Activated naive CD8-positive, alpha-beta T cell treated with anti-CD3 and anti-CD28 coated beads for 36 hours (primary cell): ENCODE measurements around the gene RRAGB. TPM values are rescaled to one million over a fixed set of nuclear protein-coding genes. Genes with fewer than 3 reads are reported as not detected.
"Not testable (repeated sequence)": the region's sequence is repeated elsewhere in the genome, so short reads cannot be mapped to it uniquely, and the experiment has no call there.

Experiments used
- DNase-seq: peaks from one replicate; pipeline ENCODE4 v3.0.0; 2021
- H3K27ac Mint-ChIP-seq: one replicate; pipeline ENCODE4 v1.8.0; 2022; ENCODE audit warnings: mild to moderate bottlenecking, moderate library complexity, mixed read lengths
- H3K27me3 Mint-ChIP-seq: one replicate; pipeline ENCODE4 v1.8.0; 2022; ENCODE audit warnings: mild to moderate bottlenecking, mixed read lengths
- H3K36me3 Mint-ChIP-seq: one replicate; pipeline ENCODE4 v1.8.0; 2021; ENCODE audit warnings: mild to moderate bottlenecking, mixed read lengths
- H3K4me1 Mint-ChIP-seq: one replicate; pipeline ENCODE4 v1.8.0; 2021; ENCODE audit warnings: mixed read lengths
- H3K4me3 Mint-ChIP-seq: one replicate; pipeline ENCODE4 v1.8.0; 2022; ENCODE audit warnings: mild to moderate bottlenecking, moderate library complexity, mixed read lengths
- H3K9me3 Mint-ChIP-seq: one replicate; pipeline ENCODE4 v1.8.0; 2022; ENCODE audit warnings: mixed read lengths
- total RNA-seq, 2 experiments: library from RNA; stranded (reverse); gene quantifications; one replicate each; pipeline ENCODE4 v1.2.3, GENCODE V29; 2021

Gene RRAGB, protein sequence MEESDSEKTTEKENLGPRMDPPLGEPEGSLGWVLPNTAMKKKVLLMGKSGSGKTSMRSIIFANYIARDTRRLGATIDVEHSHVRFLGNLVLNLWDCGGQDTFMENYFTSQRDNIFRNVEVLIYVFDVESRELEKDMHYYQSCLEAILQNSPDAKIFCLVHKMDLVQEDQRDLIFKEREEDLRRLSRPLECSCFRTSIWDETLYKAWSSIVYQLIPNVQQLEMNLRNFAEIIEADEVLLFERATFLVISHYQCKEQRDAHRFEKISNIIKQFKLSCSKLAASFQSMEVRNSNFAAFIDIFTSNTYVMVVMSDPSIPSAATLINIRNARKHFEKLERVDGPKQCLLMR
- total RNA-seq: 1 to 10 TPM; 5.5 to 6.5 TPM

DNA sequence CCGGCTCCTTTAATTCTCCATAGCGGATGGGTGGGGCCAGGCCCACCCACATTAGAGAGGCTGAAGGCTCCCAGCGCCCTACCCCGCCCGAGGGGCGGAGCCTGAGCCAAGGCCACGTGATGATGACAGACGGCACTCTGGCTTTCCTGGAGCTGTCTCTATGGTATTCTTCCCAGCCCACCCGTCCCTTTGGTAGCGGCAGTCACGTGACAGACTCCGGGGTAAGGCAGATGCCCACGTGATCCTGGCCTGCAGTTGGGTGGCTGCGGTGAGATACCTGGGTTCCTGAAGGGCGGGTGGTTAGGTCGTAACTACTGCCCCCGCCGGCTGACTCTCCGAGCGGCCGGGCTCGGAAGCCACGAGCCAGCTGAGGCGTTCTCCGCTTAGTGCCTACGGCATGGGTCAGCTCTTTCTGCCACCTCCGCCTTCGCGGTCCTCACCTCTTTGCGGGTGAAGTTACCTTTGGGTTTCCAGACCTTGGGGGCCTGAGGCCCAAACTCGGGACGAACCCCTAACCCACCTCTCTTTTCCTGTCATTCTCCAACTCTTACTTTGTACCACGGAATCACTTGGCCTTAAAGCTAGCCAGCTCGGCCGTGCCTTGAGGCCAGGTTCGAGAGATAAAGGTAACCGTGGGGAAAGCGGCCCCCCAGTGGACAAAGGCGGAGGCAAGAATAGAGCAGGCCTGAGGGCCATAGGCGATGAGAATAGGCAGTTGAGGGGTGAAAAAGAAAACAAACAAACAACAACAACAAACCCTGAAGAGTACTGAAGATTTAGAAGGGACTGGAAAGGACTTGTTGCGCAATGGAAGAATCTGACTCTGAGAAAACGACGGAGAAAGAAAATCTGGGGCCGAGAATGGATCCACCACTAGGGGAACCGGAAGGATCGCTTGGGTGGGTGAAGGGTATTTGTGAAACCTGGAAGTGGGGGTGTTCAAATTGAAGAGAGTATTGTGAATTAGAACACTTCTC lies at the start of gene RRAGB:
Gene RRAGB (plus strand): TSS at position 229 of the 977 bp plus-strand sequence. CDS start 579 bp downstream, at position 808.
- DNase-seq: peak; percentile 89
- Mint-ChIP-seq H3K27me3 (no peaks in the 10 kb centered on the region), H3K9me3 (no peaks in the 10 kb centered on the region), H3K27ac (peak within 1 kb of the TSS; percentile 86), H3K36me3 (peaks cover 10% of the 10 kb centered on the region), H3K4me1 (peaks cover 20% of the 10 kb centered on the region), H3K4me3 (peak within 1 kb of the TSS; percentile 85)

DNA sequence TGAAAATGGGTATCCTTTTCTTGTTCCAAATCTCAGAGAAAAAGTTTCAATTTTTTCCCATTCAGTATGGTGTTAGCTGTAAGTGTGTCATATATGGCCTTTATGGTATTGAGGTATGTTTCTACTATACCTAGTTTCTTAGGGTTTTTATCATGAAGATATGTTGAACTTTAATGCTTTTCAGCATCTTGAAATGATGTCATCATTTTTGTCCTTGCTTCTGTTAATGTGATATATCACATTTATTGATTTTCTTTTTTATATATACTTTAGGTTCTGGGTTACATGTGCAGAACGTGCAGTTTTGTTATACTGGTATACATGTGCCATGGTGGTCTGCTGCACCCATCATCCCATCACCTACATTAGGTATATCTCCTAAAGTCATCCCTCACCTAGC lies 49.5 kb upstream of the RRAGB start:
- Mint-ChIP-seq H3K27ac (no peak overlapping the region), H3K9me3 (peaks cover 11% of the 10 kb centered on the region), H3K4me3 (no peak overlapping the region), H3K27me3 (no peaks in the 10 kb centered on the region), H3K4me1 (no peaks in the 10 kb centered on the region), H3K36me3 (peaks cover 6% of the 10 kb centered on the region)
- DNase-seq: no peak

DNA sequence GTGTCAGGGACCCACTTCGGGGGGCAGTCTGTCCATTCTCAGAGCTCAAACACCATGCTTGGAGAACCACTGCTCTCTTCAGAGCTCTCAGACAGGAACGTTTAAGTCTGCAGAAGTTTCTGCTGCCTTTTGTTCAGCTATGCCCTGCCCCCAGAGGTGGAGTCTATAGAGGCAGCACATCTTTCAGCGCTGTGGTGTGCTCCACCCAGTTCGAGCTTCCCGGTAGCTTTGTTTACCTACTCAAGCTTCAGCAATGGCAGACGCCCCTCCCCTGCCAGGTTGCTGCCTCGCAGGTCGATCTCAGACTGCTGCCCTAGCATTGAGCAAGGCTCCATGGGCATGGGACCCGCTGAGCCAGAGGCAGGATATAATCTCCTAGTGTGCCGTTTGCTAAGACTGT lies 29.0 kb upstream of the RRAGB start:
- not testable (repeated sequence) for H3K27me3 Mint-ChIP-seq, H3K27ac Mint-ChIP-seq, DNase-seq, H3K4me3 Mint-ChIP-seq, H3K36me3 Mint-ChIP-seq, H3K4me1 Mint-ChIP-seq, H3K9me3 Mint-ChIP-seq

DNA sequence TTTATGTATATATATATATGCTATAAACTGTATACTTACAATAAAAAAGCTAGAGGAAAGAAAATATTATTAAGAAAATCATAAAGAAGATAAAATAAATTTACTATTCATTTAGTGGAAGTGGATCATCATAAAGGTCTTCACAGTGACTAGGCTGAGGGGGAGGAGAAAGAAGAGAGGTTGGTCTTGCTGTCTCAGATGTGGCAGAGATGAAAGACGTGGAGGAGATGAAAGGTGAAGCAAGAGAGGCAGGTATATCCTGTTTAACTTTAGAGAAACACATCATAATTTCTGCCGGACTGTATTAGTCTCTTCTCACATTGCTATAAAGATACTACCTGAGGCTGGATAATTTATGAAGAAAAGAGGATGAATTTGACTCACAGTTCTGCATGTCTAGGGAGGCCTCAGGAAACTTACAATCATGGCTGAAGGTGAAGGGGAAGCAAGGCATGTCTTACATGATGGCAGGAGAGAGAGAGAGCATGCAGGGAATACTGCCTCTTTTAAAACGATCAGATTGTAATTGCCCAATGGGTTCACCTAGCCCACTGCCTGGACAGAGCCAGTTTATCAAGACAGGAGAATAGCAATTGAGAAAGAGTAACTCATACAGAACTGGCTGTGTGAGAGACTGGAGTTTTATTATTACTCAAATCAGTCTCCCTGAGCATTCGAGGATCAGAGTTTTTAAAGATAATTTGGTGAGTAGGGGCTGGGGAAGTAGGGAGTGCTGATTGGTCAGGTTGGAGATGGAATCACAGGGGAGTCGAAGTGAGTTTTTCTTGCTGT lies 22.1 kb upstream of the RRAGB start:
- Mint-ChIP-seq H3K27me3 (no peaks in the 10 kb centered on the region), H3K36me3 (no peaks in the 10 kb centered on the region), H3K27ac (peak overlapping the region; percentile 26), H3K4me1 (peaks cover 24% of the 10 kb centered on the region), H3K9me3 (peaks cover 4% of the 10 kb centered on the region), H3K4me3 (peak overlapping the region; percentile 48)
- no peak for DNase-seq

DNA sequence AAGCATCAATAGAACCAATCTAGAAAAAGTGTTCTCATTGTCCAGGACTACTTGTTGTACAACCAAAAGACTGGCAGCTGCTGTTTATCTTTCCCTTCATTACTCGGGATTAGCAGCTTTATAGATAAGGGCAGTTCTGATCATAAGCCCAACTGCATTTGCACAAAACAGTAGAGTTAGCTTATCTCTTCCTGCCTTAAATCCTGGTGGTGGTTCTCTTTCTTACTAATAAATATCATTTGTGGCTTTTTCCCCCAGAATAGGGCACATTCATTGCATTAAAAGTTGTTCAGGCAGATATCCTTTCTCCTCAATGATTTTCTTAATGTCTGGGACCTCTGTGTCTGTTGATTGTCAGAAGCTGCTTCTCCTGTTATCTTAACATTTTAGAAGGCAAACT lies 20.2 kb upstream of the RRAGB start:
- H3K9me3 Mint-ChIP-seq: peaks cover 4% of the 10 kb centered on the region
- no peak overlapping the region for H3K4me3 Mint-ChIP-seq
- no peak for DNase-seq
- no peaks in the 10 kb centered on the region for H3K36me3 Mint-ChIP-seq
- H3K27ac Mint-ChIP-seq: no peak overlapping the region
- H3K4me1 Mint-ChIP-seq: peaks cover 24% of the 10 kb centered on the region
- H3K27me3 Mint-ChIP-seq: no peaks in the 10 kb centered on the region

DNA sequence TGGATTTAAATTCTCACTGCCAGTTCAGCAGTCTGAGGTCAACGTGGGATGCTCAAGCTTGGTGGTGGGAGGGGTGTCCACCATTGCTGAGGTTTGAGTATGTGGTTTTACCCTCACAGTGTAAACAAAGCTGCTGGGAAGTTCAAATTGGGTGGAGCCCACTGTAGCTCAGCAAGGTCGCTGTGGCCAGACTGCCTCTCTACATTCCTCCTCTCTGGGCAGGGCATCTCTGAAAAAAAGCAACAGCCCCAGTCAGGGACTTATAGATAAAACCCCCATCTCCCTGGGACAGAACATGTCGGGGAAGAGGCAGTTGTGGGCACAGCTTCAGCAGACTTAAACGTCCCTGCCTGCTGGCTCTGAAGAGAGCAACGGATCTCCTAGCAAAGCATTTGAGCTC lies 14.9 kb upstream of the RRAGB start:
- no peak for DNase-seq
- Mint-ChIP-seq H3K27me3 (no peaks in the 10 kb centered on the region), H3K4me3 (no peak overlapping the region), H3K4me1 (peaks cover 32% of the 10 kb centered on the region), H3K9me3 (peaks cover 16% of the 10 kb centered on the region), H3K27ac (no peak overlapping the region), H3K36me3 (peaks cover 5% of the 10 kb centered on the region)

DNA sequence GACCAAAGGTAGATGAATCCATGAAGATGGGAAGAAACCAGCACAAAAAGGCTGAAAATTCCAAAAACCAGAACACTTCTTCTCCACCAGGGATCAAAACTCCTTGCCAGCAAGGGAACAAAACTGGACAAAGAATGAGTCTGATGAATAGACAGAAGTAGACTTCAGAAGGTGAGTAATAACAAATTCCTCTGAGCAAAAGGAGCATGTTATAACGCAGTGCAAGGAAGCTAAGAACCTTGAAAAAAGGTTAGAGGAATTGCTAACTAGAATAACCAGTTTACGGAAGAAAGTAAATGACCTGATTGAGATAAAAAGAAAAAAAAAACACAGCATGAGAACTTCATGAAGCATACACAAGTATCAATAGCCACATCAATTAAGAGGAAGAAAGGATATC lies 14.1 kb upstream of the RRAGB start:
- H3K4me1 Mint-ChIP-seq: peaks cover 31% of the 10 kb centered on the region
- DNase-seq, H3K36me3 Mint-ChIP-seq, H3K27me3 Mint-ChIP-seq, H3K27ac Mint-ChIP-seq, H3K4me3 Mint-ChIP-seq: not testable (repeated sequence)
- peaks cover 18% of the 10 kb centered on the region for H3K9me3 Mint-ChIP-seq

DNA sequence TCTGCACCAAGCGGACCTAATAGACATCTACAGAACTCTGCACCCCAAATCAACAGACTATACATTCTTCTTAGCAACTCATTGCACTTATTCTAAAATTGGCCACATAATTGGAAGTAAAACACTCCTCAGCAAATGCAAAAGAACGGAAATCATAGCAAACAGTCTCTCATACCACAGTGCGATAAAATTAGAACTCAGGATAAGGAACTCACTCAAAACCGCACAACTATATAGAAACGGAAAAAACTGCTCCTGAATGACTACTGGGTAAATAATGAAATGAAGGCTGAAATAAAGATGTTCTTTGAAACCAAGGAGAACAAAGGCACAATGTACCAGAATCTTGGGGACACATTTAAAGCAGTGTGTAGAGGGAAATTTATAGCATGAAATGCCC lies 12.5 kb upstream of the RRAGB start:
- H3K27me3 Mint-ChIP-seq, H3K27ac Mint-ChIP-seq, H3K4me3 Mint-ChIP-seq, DNase-seq, H3K36me3 Mint-ChIP-seq: not testable (repeated sequence)
- peaks cover 13% of the 10 kb centered on the region for H3K9me3 Mint-ChIP-seq
- peaks cover 20% of the 10 kb centered on the region for H3K4me1 Mint-ChIP-seq

DNA sequence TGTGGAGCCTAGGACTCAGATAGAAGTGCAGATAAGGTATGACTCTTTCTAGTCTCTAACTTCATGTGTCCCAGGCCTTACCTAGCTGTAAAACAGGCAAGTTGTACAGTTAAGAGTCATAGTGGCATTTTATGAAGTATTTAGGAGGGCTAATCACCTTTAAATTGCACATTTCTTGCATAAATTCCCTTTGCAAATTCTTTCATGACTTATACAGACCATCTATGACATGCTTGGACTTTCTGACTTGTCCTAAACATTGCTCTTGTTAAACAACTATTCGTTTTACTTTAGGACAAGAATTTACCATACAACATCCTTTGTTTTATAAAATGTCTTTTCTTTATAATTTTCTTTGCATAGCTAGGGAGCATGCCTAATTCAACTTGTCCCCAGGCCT lies 7.8 kb upstream of the RRAGB start:
- no peak overlapping the region for H3K27ac Mint-ChIP-seq
- H3K4me1 Mint-ChIP-seq: peaks cover 9% of the 10 kb centered on the region
- H3K4me3 Mint-ChIP-seq: no peak overlapping the region
- H3K27me3 Mint-ChIP-seq: no peaks in the 10 kb centered on the region
- DNase-seq: no peak
- peaks cover 10% of the 10 kb centered on the region for H3K9me3 Mint-ChIP-seq
- peaks cover 2% of the 10 kb centered on the region for H3K36me3 Mint-ChIP-seq

DNA sequence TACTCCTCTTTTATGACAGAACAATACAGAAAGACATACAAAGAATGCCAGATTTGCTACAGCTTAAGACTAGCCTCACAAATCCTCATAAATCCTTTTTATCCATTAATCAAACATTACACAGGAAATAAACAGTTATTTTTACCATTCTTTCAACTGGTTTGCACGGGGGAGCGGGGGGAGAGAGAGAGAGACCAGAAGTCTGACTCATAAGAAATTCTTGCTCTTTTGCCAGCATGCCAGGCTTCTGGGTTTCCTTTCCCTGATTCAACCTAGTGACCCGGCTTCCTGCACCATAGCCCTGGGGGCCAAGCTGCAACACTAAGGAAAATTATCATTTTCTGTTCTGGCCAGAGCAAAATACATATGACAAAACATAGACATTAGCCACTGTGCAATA lies 6.8 kb upstream of the RRAGB start:
- Mint-ChIP-seq H3K36me3 (peaks cover 2% of the 10 kb centered on the region), H3K9me3 (peaks cover 4% of the 10 kb centered on the region), H3K4me1 (no peaks in the 10 kb centered on the region), H3K27me3 (no peaks in the 10 kb centered on the region), H3K27ac (no peak overlapping the region), H3K4me3 (no peak overlapping the region)
- no peak for DNase-seq

DNA sequence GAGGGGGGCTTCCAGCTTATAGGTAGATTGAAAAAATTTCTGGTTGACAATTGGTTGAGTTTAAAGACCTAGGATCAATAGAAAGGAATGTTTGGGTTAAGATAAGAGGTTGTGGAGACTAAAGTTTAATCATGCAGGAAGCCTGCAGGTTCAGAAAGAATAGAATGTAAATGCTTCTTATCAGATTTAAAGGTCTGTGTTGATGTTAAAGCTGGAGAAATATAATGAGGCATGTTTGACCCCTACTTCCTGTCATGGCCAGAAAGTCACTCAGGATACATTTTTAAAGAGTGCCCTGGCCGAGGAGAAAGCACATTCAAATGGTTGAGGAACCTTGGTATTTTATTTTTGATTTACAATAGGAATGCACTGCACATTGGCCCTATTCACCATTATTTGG lies 3.9 kb upstream of the RRAGB start:
- Mint-ChIP-seq H3K9me3 (no peaks in the 10 kb centered on the region), H3K36me3 (no peaks in the 10 kb centered on the region), H3K27ac (no peak overlapping the region), H3K4me3 (no peak overlapping the region), H3K4me1 (peaks cover 5% of the 10 kb centered on the region), H3K27me3 (no peaks in the 10 kb centered on the region)
- DNase-seq: no peak

DNA sequence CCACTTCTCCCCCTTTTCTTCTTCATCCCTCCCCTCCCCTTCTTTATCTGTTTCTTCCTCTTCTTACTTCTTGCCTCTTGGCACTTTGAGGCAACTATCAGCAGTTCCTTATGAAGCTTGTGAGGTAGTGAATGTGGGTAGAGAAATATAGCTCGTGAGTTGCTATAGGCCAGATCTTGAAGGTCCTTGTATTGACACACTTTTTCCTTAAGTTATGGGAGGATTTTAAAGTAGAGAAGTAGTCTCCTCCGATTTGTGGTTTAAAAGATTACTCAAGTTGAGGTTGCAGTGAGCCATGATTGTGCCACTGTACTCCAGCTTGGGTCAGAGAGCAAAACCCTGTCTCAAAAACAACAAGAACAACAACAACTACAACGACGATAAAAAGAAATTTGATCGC lies 3.4 kb upstream of the RRAGB start:
- no peak overlapping the region for H3K27ac Mint-ChIP-seq
- H3K9me3 Mint-ChIP-seq: no peaks in the 10 kb centered on the region
- H3K27me3 Mint-ChIP-seq: no peaks in the 10 kb centered on the region
- H3K4me3 Mint-ChIP-seq: no peak overlapping the region
- H3K4me1 Mint-ChIP-seq: peaks cover 5% of the 10 kb centered on the region
- no peak for DNase-seq
- H3K36me3 Mint-ChIP-seq: no peaks in the 10 kb centered on the region

DNA sequence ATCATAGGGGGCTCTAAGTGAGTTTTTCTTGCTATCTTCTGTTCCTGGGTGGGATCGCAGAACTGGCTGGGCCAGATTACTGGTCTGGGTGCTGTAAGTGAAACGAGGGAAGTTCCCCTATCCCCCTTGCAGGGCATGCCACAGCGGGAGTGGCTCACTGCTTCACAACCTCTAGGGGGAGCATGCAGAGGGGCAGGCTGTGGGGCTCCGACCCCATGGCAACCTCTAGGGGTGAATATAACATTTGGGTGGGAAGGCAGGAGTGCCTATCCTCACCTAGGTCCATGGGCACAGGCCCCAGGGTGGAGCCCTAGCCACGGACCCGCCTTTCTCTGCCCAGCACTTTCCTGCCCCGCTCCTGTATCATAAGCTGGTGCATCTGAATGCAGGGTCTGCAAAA lies 1.7 kb upstream of the RRAGB start:
- no peaks in the 10 kb centered on the region for H3K9me3 Mint-ChIP-seq
- no peak overlapping the region for H3K27ac Mint-ChIP-seq
- H3K27me3 Mint-ChIP-seq: no peaks in the 10 kb centered on the region

DNA sequence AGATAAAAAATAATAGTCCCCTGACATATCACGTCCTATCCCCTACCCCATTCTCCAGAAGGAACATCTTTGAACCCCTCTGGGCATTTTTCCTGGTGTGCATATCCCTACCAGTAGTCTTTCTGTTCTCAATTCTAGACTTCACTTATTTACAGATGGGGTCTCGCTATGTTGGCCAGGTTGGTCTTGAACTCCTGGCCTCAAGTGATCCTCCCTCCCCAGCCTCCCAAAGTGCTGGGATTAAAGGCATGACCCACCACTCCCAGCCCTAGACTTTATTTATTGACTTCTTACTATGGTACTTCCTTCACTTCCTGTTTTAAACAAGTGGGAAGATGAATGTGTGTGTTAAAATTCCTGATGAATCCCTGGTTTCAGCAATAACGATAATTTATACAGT lies 612 bp upstream of the RRAGB start:
- H3K4me1 Mint-ChIP-seq: peaks cover 16% of the 10 kb centered on the region
- H3K9me3 Mint-ChIP-seq: no peaks in the 10 kb centered on the region
- H3K4me3 Mint-ChIP-seq: peak overlapping the region; percentile 85
- no peak for DNase-seq
- no peaks in the 10 kb centered on the region for H3K27me3 Mint-ChIP-seq
- peak overlapping the region; percentile 77 for H3K27ac Mint-ChIP-seq
- H3K36me3 Mint-ChIP-seq: peaks cover 4% of the 10 kb centered on the region

More for the DNA sequence above, 1.7 kb upstream of the RRAGB start:
- H3K4me1 Mint-ChIP-seq: peaks cover 7% of the 10 kb centered on the region
- DNase-seq: peak; percentile 3
- H3K4me3 Mint-ChIP-seq: no peak overlapping the region
- no peaks in the 10 kb centered on the region for H3K36me3 Mint-ChIP-seq

DNA sequence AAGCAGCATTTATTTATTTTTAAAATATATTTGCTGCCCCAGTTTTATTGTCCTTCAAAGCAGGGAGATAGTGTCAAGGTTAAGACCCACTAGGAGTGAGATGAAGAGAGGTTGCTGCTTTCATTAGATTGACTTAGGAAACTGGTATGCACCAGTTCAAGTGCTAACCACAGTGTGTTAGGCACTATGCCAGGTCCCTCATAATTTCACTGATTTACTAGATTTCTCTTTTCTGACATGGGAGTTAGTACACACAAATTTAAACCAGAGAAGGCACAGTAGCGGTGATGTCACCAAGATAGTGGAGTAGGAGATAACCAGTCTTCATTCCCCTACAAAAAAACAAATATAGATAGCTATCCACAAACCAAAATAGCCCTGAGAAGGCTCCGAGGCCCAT lies 14.3 kb downstream of the RRAGB start:
- H3K9me3 Mint-ChIP-seq: peaks cover 12% of the 10 kb centered on the region

More for the DNA sequence above, 14.3 kb downstream of the RRAGB start:
- DNase-seq: no peak
- H3K36me3 Mint-ChIP-seq: peaks cover 50% of the 10 kb centered on the region
- no peaks in the 10 kb centered on the region for H3K4me1 Mint-ChIP-seq
- H3K27me3 Mint-ChIP-seq: no peaks in the 10 kb centered on the region
- H3K27ac Mint-ChIP-seq: no peak overlapping the region
- no peak overlapping the region for H3K4me3 Mint-ChIP-seq
